ENCODE measurements around the gene IFI27. TPM values are rescaled to one million over a fixed set of nuclear protein-coding genes. Genes with fewer than 3 reads are reported as not detected.
A peak's percentile ranks its signal among the peaks of the same experiment; 100 is the strongest.

The IFI27 gene
- total and polyA plus RNA-seq, 2 of the 8 experiments (the other 6 are each of a cell fraction or from before 2014, with no cell fraction given), result 0.76 to 2.2 TPM

GRCh38 chr14:94126419-94126677, 15.8 kb downstream of the IFI27 start:
- Histone ChIP-seq H2BK20ac (ENCODE audit: low read length) (no peak overlapping the region), H4K8ac (ENCODE audit: extremely low read depth, insufficient read depth, low read length) (no peak overlapping the region), H3K27ac (ENCODE audit: low read depth, low read length) (no peak overlapping the region), H3K4ac (replicated peaks; ENCODE audit: insufficient read length, low read depth, low read length) (no peak overlapping the region), H3K14ac (ENCODE audit: insufficient read length) (no peak overlapping the region), H2BK15ac (ENCODE audit: low read length) (no peak overlapping the region), H4K91ac (replicated peaks; ENCODE audit: insufficient read length, low read length) (no peak overlapping the region), H3K4me2 (ENCODE audit: insufficient read depth in 1 of 2, low read depth in 2 of 2, low read length in 2 of 2) (no peak overlapping the region), H2AK5ac (ENCODE audit: low read depth, low read length) (no peak overlapping the region), H2BK120ac (replicated peaks; ENCODE audit: low read depth, low read length) (no peak overlapping the region), H2BK5ac (ENCODE audit: low read depth, low read length) (no peak overlapping the region), H3K9me3 (ENCODE audit: insufficient read depth in 2 of 2, low read depth in 1 of 2, low read length in 1 of 2) (no peaks in the 10 kb centered on the region), H3K36me3 (ENCODE audit: control insufficient read depth in 2 of 4, insufficient read depth in 4 of 4, low read length in 3 of 4) (no peaks in the 10 kb centered on the region), H3K9ac (replicated peaks in 1 of 4; ENCODE audit: extremely low read depth in 1 of 4, low read depth in 3 of 4, low read length in 3 of 4) (no peak overlapping the region), H3K27me3 (replicated peaks in 1 of 4; ENCODE audit: control insufficient read depth in 3 of 4, extremely low read depth in 1 of 4, insufficient read depth in 3 of 4, low read length in 3 of 4) (peaks cover 0 to 2% (median 0%) of the 10 kb centered on the region in 4 experiments; a peak in 2 of 7 replicates), H2AFZ (ENCODE audit: low read length) (no peak overlapping the region), H3K79me1 (ENCODE audit: low read depth, low read length) (no peaks in the 10 kb centered on the region), H2BK12ac (ENCODE audit: low read depth, low read length) (0 out of 2 replicates have a peak overlapping the region, but pooled peaks have one; percentile 9), H3K4me1 (replicated peaks in 1 of 4; ENCODE audit: control insufficient read depth in 3 of 4, insufficient read depth in 4 of 4, low read length in 3 of 4) (peaks cover 0 to 4% (median 2%) of the 10 kb centered on the region in 4 experiments; a peak in 3 of 7 replicates), H3K56ac (replicated peaks; ENCODE audit: insufficient read length, low read depth, low read length) (no peak overlapping the region), H3K4me3 (ENCODE audit: extremely low read depth in 1 of 4, insufficient read depth in 2 of 4, low read depth in 3 of 4, low read length in 4 of 4) (no peak overlapping the region), H3K79me2 (ENCODE audit: control insufficient read depth in 1 of 2, insufficient read depth in 2 of 2, low read length in 2 of 2) (no peaks in the 10 kb centered on the region), H3K23me2 (ENCODE audit: low read depth, low read length) (peaks cover 9% of the 10 kb centered on the region; the same call in 1 of the 2 replicates), H4K5ac (ENCODE audit: insufficient read length, low read depth, low read length) (no peak overlapping the region), H3K23ac (ENCODE audit: insufficient read length) (no peak overlapping the region), H3K18ac (ENCODE audit: extremely low read depth, low read length) (no peak overlapping the region), H4K20me1 (replicated peaks in 1 of 2; ENCODE audit: control insufficient read depth in 1 of 2, insufficient read depth in 2 of 2, low read length in 2 of 2) (no peaks in the 10 kb centered on the region)
- CTCF ChIA-PET (ENCODE audit: partially characterized antibody), result no interaction called here
- peak in 1 of 2 experiments; percentile 31 for DNase-seq (ENCODE audit: low read depth in 1 of 2, low spot score in 2 of 2)
- POLR2A ChIA-PET (ENCODE audit: partially characterized antibody), result no interaction called here
- WGBS, 2 experiments (ENCODE audit: extremely low coverage in 1 of 2, insufficient coverage in 1 of 2, insufficient read length in 1 of 2, insufficient replicate concordance in 2 of 2, low coverage in 1 of 2, low lambda C conversion rate in 2 of 2, missing lambda C conversion rate in 1 of 2), result 74% methylated on average over 1 of the region's 1 CpG; no CpG with 5 or more reads in 1 of the 2 experiments
- no peak for TF ChIP-seq KDM4A (IDR thresholded peaks at IDR 0.05; ENCODE audit: low read depth, low read length, severe bottlenecking)
- TF ChIP-seq MAX (IDR thresholded peaks at IDR 0.05), result no peak
- FAIRE-seq, result no peak
